ENCODE results near the gene PPOX.

GRCh38 chr1:161217831-161218230, 51.6 kb downstream of the PPOX start:
- TF ChIP-seq CTCF (IDR thresholded peaks at IDR 0.05) (no peak), POLR2A (IDR thresholded peaks at IDR 0.05) (no peak), EP300 (IDR thresholded peaks at IDR 0.05) (no peak)

All from ovary (tissue), 3 donors.